Measurements from ENCODE around the gene DNAH14.

Gene DNAH14

DNA sequence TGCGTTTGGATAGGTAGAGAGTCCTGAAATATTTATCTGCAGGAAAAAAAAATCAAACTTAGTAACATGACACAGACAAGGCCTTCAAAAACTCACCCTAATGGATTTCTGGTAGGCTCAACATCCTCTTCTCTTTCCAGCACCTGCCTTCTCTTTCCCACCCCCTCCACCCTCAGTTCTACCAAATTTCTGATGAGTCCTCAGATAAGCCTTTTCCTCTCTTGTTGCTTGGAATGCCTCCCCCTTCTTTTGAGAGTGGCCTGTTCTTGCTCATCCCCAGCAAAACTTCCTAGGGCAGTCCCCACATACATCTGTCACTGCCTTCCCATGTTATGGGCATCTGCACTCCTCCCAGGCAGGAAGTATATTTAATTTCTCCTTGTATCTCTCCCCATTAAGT lies 506.0 kb downstream of the DNAH14 start:
- DNase-seq: no peak

DNA sequence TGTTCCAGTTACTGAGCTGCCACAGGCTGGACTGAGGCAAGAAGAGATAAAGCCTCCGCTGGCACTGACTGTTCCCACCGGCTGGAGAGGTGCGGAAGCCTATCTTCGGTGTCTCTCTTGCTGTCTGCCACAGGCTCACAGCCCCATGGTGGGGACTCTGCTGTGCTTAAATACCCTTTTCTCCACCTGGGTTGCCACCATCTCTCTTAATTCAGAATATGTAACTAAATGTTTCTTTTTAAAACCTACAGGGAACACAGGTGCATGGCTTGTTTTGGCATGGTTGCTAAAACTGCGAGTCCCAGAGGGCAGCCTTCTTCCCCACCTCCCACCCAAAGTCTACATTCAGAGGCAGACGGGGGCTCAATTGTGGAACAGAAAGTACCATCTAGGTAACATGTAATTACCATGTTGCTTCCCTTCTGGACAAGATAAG lies 506.5 kb downstream of the DNAH14 start:
- DNase-seq: no peak

DNA sequence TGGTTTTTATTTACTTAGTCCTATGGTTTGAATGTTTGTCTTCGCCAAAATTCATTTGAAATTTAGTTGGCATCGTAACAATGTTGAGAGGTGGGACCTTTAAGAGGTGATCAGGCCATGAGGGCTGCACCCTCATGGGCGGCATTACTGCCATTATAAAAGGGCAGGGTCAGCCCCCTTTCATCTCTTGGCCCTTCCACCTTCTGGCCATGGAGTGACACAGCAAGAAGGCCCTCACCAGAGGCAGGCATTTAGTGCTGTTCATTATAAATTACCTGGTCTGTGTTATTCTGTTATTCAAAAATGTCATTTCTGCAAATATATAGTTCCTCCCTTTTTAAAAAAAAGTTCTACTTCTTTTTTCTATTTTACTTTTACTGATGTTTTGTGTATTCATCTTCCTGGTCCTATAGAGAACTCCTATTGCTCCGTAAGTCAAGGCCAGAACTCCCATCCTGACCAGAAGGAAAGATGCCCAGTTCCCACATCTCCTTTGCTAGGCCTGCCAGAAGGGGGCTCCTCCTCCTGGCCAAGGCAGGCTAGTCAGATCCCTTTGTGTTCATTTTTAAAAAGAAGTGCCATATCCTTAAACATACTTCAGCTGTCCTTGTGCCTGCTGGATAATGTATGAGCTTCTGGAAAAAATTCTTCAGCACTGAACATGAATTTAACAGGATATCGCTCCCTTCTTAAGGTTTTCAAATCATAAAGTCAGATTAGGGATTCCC lies 508.4 kb downstream of the DNAH14 start:
- no peak for DNase-seq

DNA sequence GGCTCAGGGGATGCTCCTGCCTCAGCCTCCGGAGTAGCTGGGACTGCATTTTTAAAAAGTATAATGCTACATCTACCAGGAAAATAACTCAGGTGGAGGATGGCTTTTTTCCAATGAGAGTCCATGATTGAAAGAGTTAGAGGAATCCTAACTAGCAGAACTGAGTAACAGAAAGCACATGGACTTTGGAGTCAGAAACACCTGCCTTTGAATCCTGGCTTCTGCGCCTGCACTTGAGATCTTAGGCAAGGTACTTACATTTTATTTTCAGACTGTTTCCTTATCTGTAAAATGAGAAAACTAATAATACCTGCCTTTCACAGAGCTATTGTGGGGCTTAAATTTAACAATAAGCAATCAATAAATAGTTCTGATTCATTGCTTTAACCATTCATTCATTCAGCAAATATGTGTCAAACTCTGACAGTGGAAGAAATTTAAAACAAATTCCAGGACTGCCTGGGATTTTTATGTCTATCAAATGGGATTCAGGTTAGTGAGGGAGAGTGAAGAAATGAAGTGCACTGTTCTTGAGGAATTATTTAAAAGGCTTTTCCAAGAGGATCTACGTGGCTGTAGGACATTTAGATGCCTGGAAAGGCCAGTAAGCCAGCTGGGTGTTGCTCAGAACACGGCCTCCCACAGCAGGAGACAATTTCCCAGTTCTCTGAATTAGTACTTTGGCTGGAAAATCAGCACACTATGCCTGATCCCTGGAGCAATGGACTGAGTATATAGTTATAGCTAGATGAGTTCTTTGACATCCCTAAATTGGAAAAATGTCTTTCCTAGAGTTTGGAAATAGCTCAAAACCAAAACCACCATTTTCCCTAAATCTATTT lies 511.1 kb downstream of the DNAH14 start:
- no peak for DNase-seq

DNA sequence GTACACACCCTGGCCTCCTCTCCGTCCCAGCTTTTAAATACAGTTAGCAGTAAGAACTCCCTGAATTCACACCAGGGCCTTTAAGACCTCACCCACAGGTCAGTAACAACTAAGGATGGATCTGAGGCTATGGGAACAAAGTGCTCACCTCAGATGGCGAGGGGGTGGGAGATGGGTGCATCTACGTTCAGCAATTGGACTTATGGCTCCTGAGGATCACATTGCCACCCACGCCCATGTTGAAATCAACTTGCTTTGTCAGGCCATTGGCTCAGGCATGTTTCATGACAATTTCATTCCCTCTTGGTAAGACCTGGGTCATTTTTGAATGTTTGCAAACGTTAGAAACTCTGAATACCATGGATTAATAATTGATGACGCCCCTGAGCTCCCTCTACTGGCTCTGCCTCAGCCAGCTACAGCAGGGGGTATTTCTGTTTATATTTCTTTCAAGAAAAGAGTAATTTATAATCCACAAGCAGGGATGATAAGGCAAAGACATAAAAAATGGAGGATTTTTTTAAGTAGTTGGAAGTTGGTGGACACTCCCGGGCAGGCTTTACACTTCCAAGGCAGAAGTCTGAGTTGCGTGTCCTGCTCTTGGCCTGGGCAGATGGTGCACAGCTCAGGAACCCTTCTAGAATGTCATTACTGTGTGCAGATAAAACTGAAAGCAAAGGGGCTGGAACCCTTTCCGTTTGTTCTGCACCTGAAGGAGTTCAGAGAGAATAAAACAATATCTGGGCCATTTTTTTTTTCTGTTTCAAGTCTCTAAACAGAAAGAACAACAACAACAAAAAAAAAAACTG lies 512.0 kb downstream of the DNAH14 start:
- DNase-seq: no peak

DNA sequence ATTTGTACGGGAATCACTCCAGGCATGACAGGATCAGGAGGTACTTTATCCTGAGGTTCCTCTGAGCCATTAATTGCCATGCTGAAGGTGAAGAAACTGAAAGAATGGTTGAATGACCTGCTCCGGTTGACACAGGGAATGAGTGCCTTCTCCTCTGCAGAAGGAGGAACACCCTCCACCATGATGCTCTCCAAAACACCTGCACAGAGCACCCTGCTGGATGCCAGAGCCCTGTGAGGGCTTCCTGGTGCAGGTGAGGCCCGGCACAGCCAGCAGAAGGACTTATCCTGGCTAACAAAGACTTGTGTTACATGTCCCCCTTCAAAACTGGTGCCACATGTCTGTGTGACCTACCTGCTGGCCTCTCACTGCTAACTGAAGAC lies 512.6 kb downstream of the DNAH14 start:
- DNase-seq: no peak

DNA sequence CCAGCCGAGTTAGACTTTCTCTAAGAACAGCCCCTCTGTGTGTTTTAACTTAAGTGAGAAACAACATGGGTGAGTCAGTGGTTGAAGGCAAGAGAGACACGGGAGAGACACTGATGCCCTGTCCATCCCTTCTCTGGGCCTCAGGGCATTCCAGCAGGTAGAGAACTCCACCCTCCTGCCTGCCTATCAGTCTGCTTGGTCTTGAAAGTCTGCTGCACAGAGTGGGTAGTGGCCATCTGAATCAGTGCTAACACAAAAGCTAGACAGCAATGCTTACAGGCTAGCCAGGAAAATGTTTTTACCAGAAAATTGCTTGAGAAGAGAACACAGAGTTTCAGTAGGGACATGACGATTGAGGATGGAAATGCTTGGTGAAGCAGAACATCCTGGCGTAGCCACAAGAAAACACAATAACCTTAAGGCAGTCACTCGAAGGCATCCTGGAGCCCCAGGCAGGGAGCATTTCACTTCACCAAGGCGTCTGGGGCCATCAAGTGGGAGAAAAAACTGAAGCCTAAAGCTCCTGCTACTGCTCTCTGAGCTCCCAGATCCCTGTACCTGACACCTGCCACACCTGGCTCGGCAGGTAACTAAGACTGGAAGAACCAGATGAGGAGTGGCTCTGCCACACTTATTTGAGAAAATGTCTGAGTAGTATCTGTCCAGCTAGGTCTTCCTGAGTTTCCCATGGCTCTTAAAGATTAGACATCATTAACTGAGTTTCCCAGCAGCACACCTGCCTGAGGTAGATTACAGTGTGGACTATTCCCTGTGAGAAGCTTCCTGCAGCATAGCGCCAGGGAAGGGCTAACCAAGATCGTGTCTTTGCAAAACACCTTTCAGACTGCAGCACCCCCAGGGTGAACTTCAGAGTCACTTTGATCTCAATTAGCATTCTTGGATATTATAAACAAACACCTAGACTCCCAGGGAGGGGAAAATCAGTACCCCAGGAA lies 516.4 kb downstream of the DNAH14 start:
- no peak for DNase-seq

DNA sequence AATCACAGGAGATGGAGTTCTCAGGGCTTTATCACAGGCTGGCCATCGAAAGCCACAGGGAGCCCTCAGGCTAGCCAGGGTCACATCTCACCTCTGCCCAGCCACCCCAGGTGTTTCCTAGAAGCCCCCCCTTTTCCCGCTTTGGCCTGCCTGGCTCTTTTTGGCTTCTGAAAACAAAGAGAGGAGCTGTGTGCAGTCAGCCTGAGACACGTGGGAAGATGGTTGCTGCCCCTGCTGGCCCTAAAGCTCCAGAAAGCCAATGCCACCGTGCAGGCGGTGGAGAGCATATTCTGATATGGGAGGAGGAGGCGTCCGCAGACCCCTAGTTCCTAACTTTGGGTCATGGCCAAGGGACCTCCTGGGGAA lies 517.1 kb downstream of the DNAH14 start:
- DNase-seq: no peak

DNA sequence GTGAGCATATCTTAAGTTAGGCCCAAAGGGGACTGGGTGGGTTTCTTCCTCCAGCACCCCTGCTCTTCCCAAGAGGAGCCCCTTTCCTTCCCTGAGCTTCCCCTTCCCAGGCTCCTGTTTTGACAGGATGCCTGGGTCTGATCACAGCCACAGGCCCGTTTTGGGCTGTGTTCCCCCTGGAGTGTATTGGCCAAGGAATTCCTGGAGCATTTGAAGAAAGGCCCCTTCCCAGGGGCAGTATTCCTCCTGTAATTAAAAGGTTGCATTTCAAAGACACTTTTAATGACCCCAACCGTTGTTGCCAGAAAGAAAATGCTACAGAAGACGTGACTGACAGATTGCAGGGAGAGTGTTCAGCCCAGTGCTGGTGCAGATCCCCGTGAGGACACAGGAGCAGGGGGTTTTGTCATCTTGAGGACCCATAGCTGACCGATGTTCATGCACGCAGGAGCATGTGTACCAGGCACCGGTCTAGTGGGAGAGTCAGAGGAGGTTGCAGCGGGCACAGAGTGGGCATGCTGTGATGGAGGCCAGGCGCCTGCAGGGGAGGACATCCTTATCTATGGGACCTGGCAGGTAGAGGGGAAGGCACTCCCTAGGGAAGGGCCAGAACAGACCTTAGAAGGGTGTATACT lies 517.6 kb downstream of the DNAH14 start:
- no peak for DNase-seq

DNA sequence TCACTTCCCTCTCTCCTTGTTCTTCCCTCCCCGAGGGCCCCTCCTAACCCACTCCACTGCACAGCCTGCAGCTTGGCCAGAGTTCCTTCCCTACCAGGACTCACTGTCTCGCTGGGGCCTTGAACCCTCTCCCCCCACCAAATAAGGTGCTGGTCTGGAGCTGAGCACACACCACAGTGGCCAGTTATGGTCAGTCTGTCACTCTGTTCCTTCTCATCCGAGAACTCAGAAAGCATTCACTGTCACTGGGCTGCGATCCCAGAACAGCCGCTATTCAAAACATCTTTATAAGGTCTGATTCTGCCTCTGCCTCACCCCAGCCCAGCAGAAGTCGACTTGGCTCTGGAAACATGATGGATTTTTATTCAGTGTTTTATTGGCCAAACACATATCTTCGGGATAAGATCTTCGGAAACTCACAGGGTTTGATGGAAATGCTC lies 518.2 kb downstream of the DNAH14 start:
- no peak for DNase-seq

DNA sequence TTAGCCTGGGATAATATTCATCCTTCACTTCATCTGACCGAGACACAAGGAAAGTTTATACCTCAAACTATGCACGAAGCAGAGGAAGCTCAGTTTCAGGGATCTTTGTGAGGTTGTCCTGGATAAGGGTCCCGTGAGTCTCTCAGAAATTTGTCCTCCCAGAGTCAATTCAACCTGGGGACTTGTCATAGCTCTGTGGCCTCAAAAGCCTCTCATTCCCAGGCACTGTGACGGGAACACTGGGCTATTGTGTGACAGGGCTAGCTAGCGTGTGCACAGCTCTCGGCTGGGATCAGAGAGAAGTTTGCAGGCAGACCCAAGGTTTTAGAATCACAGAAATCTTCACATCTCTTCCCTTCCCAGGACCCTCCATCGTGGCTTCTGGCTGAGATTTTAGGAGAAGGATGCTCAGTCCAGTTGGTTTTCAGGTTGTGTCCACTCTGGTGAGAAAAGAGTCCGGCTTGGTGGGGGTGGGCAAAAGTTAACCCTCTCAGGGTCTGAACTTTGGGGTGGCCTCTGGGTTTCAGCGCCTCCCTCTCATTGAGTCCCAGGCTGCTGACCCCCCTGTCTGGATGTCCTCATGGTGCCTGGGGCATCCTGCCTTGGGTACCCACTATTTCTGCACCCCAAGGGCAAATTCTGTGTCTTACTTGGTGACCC lies 518.8 kb downstream of the DNAH14 start:
- no peak for DNase-seq

All from NK-92 treated with Interleukin-12 subunit alpha and Interleukin-12 subunit beta, amount 100 ng/mL, for 24 hours (cell line).